ENCODE data around the gene ZNF358.

DNA sequence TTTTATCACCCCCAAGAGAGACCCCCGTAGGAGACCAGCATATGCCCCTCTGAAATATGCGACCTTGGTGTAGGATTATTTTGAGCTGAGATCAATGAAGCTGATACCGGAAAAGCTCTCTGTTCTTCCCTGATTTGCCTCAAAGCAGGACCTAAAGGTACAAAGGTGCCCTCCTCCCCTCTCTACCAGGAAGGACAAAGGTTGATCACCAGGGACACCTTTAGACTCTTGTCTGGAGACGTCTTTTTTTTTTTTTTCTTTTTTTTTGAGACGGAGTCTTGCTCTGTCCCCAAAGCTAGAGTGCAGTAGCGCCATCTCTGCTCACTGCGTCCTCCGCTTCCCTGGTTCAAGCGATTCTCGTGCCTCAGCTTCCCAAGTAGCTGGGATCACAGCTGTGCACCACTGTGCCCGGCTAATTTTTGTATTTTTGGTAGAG, 26.3 kb upstream of the ZNF358 start:
- TF ChIP-seq, protein P1, sequence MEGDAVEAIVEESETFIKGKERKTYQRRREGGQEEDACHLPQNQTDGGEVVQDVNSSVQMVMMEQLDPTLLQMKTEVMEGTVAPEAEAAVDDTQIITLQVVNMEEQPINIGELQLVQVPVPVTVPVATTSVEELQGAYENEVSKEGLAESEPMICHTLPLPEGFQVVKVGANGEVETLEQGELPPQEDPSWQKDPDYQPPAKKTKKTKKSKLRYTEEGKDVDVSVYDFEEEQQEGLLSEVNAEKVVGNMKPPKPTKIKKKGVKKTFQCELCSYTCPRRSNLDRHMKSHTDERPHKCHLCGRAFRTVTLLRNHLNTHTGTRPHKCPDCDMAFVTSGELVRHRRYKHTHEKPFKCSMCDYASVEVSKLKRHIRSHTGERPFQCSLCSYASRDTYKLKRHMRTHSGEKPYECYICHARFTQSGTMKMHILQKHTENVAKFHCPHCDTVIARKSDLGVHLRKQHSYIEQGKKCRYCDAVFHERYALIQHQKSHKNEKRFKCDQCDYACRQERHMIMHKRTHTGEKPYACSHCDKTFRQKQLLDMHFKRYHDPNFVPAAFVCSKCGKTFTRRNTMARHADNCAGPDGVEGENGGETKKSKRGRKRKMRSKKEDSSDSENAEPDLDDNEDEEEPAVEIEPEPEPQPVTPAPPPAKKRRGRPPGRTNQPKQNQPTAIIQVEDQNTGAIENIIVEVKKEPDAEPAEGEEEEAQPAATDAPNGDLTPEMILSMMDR (IDR thresholded peaks at IDR 0.05; ENCODE audit: extremely low read depth in 1 of 2, insufficient read depth in 1 of 2, low read depth in 1 of 2, low read length in 2 of 2) = no peak
- TF ChIP-seq, protein P2, sequence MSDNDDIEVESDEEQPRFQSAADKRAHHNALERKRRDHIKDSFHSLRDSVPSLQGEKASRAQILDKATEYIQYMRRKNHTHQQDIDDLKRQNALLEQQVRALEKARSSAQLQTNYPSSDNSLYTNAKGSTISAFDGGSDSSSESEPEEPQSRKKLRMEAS (IDR thresholded peaks at IDR 0.05; ENCODE audit: insufficient read depth, insufficient read length) = no peak
- no peak for TF ChIP-seq POLR2A (IDR thresholded peaks at IDR 0.05; ENCODE audit: low read depth, low read length)
- no peak for TF ChIP-seq EZH2 (IDR thresholded peaks at IDR 0.05; ENCODE audit: borderline replicate concordance, low read depth, low read length, severe bottlenecking)
- no peak for TF ChIP-seq POLR2AphosphoS5 (IDR thresholded peaks at IDR 0.05; ENCODE audit: insufficient read depth, low read depth, low read length)
- TF ChIP-seq GATA2 (IDR thresholded peaks at IDR 0.05; ENCODE audit: insufficient read depth, insufficient read length, low read depth, low read length) = no peak
- TF ChIP-seq JUN (IDR thresholded peaks at IDR 0.05; ENCODE audit: borderline replicate concordance, insufficient read depth, insufficient read length, low read depth) = no peak
